ENCODE measurements around the gene MEN1.

The MEN1 gene

DNA sequence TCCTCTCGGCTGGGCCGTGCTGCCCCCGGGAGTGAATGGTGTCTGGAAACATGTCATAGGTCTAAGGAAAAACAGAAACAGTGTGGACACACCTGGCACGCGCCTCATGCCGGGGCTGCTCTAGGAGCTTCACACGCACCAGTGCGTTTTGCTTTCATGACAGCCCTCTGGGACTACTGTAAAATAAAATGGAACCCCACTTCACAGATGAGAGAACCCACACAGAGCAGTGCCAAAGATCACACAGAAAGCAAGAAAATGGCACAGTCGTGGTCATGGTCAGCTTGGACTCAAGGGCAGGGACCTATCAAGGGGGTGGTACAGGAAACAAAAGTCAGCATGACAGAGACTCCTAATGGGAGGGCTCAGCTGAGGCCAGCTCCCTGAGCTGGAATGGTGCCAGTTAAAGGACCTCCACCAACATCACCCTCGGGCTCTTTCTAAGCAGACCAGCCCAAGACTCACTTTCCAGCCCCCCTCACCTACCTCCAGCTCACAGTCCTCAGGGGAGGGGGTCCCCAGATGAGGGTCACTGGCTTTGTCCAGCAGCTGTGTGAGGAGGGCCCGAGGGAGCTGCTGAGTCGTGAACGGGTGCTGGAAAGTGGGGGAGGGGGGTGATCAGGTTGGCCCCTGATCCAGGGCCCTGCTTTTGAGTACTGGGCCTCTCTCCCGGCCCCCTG, 10.6 kb downstream of the MEN1 start:
- H3K4me3 ChIP-seq (ENCODE audit: low read depth, low read length): no peak overlapping the region
- DNase-seq (ENCODE audit: low read depth): no peak
- TF ChIP-seq, protein P1, sequence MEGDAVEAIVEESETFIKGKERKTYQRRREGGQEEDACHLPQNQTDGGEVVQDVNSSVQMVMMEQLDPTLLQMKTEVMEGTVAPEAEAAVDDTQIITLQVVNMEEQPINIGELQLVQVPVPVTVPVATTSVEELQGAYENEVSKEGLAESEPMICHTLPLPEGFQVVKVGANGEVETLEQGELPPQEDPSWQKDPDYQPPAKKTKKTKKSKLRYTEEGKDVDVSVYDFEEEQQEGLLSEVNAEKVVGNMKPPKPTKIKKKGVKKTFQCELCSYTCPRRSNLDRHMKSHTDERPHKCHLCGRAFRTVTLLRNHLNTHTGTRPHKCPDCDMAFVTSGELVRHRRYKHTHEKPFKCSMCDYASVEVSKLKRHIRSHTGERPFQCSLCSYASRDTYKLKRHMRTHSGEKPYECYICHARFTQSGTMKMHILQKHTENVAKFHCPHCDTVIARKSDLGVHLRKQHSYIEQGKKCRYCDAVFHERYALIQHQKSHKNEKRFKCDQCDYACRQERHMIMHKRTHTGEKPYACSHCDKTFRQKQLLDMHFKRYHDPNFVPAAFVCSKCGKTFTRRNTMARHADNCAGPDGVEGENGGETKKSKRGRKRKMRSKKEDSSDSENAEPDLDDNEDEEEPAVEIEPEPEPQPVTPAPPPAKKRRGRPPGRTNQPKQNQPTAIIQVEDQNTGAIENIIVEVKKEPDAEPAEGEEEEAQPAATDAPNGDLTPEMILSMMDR (conservative IDR thresholded peaks at IDR 0.05; ENCODE audit: low read depth, low read length): no peak

DNA sequence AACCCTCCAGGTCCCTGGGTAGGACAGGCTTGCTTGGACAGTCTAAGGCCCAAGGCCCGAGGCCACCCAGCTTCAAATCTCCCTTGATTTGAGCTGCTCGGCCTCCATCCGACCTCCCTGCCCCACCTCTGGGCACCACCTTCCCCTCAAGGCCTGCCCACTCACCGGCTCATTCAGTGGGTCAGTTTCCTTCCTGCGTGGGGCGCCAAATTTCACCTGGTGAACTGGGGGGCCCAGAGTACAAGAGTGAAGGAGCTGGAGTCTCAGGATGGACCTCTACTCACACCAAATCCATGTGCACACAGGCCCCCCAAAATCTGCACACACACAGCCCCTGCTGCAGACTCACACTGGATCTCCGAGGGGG, 11.1 kb downstream of the MEN1 start:
- H3K4me3 ChIP-seq (ENCODE audit: low read depth, low read length): no peak overlapping the region
- DNase-seq (ENCODE audit: low read depth): no peak
- TF ChIP-seq, protein P1 (conservative IDR thresholded peaks at IDR 0.05; ENCODE audit: low read depth, low read length): no peak

DNA sequence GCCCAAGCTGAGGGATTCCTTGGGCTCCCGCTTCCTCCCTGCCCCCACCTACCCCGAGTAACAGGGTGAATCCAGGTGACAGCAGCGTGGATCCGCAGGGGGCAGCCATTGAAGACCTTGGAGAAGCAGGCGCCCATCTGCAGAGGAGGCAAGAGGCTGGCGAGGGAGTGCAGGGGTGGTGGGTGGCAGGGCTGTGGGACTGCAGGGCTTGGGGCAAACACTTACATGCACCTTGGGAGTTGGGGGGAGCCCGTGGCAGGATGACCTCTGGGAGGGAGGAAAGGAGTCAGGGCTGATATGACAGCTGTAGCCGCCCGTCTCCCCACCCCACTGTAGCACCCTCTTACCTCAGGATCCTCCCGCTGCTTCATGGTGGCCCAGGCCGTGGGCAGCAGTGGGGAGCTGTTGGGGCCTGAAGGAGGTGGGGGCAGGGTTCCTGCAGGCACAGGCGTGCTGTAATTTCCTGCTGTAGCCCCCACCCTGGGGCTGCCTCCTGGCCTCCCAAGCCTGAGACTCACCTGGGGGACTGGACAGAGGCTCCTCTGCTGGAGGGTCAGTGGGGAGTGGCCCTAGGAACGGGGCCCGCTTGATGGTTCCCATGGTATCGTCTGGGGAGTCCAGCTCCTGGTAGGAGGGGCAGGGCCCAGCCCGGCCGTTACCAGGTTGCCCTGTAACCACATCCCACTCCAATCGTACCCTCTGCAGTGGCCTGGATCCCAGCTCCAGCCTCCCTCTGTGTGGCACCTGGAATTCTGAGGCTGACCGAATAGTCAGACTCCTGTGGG, 13.4 kb downstream of the MEN1 start:
- DNase-seq (ENCODE audit: low read depth): no peak
- no peak overlapping the region for H3K4me3 ChIP-seq (ENCODE audit: low read depth, low read length)
- TF ChIP-seq, protein P1 (conservative IDR thresholded peaks at IDR 0.05; ENCODE audit: low read depth, low read length): no peak

DNA sequence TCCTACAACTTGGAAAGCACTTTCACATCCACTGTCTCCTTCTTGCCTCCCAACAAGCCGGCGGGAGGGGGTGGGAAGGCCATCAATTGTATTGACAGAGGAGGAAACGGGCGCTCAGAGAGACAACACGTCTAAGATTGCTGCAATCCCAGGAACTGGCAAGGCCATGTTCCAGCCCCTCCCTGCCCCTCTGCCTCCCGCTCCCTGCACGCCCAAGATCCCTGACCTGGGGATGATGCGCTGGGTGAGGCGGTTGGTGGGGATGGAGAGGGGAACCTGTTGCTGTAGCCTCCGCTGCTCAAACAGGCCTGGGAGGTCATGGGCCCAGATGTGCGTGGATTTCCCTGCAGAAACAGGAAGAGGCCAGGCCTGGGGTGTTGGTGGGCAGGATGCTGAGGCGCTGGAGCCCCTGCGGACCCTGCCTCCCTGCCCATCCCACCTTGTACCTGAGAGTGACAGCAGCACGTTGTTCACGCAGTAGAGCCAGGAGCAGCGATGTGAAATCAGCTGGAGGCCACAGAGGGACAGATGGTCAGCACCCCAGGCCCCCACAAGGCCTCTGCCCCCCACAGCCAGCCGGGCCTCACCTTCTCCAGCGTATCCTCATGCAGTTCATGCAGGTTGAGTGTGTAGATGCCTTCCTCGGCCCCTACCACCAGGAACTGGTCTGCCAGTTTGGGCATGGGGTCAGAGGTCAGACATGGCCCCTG, 14.1 kb downstream of the MEN1 start:
- H3K4me3 ChIP-seq (ENCODE audit: low read depth, low read length): no peak overlapping the region
- DNase-seq (ENCODE audit: low read depth): no peak
- TF ChIP-seq, protein P1 (conservative IDR thresholded peaks at IDR 0.05; ENCODE audit: low read depth, low read length): no peak

DNA sequence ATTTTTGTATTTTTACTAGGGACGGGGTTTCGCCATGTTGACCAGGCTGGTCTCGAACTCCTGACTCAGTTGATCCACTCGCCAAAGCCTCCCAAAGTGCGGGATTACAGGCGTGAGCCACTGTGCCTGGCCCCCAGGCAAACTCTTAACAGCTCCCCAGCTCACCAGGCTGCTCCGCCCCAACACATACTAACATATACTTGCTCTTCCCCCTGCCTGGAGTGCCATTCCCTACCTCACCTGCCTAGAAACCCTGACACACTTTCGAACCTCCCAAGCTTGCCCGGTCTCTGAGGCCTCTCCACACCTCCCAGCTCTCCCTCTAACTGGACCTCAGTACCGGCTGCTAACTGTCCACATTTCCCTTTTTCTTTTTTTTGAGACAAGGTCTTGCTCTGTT, 15.8 kb downstream of the MEN1 start:
- no peak for DNase-seq (ENCODE audit: low read depth)
- TF ChIP-seq, protein P1 (conservative IDR thresholded peaks at IDR 0.05; ENCODE audit: low read depth, low read length): no peak

DNA sequence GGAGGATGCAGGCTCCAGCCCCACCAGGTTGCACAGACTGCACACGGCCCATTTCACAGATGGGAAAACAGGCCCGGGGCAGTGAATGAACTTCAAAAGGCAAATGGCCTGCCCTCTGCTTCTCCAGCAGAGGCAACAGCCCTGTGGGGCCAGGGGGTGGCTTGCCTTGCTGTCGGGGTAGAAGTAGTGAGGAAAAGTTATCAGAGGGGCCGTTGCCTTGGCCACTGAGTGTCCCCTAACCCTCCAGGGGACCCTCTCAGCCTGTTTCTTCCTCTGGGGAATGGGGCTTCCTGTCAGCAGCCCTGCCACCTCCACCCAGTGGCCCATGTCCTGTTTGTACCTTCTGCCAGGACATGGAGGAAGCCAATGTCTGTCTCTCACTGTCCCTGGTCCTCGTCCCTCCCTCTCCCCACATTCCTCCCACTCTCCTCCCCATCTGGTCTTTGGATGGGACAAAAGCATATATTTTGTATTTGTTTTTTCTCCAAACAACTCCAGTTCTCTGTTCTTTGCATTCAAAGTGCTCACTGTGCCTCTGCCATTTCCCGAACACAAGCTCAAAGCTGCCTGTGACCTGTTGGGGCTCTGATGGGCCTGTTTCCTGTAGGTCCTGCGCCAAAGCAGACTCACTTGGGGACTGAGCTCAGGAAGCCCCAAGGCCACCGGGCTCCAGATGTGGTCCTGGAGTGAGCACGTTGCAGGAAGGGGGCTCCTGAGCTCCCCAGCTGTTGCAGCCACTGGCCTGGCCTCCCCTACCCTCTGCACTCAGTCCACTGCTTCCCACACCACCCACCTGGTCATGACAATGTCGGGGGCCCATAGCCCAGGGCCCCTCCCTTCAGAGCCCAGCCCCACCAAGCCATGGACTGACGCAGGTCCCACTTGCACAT, 16.8 kb downstream of the MEN1 start:
- no peak overlapping the region for H3K4me3 ChIP-seq (ENCODE audit: low read depth, low read length)
- no peak for DNase-seq (ENCODE audit: low read depth)
- TF ChIP-seq, protein P1 (conservative IDR thresholded peaks at IDR 0.05; ENCODE audit: low read depth, low read length): no peak

More for the DNA sequence above, 15.8 kb downstream of the MEN1 start:
- no peak overlapping the region for H3K4me3 ChIP-seq (ENCODE audit: low read depth, low read length)
